Endometrium (tissue), 2 donors: ENCODE data around the gene MIPEP.

Experiments
- FAIRE-seq: peaks from 2 replicates; lab custom pipeline; 2012; peaks lifted over from hg19 to GRCh38; lab: Jason Lieb, UNC
- donor health status: control.
- donor health status: control.

The MIPEP gene

DNA sequence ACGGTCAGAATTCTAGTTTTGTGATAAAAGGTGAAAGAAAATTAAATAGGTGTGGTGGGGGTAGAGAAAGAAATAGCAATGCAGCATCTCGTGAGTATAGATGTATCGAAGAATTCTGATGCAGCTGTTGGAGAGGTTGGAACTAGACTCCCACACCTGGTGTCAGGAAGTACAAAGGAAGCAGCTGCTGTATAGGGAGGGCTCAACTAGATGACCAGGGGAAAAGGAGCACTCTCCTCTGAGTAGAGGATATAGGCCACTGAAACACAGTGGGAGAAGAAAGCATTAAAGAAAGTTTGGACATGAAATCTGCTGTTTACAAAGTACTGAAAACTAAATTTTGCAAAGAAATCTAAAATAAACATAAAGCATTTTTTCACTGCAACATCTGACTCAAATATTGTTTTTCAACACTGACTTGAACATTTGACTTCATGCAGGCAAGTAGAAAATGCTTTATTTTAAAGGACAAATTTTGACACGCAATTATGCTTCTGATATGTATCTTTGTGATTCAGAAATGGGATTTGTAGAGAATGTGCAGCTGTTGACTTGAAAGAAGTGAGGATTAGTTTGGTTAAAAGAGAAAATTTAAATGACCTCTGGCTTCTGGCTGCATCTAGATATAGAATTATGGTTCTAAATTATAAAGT is 82.2 kb downstream of the MIPEP start:
- peak; percentile 65 for FAIRE-seq

DNA sequence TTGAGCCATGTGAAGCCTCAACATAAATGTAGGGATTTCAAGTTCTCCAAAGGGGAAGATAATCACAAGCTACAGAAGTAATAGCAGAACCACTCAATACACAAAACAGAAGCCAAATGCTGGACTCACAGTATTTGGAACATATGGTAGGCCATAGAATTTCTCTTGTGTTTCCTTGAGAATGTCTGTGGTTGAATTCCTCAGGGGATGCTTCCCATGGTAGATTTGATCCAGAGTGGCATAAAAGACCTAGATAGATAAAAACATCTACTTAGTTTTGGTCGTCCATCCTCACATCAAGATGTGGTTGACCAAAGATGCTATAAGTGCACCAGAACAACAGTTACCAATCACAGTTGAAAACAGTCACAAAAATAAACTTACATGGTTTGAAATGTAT is 83.4 kb downstream of the MIPEP start:
- FAIRE-seq: no peak

DNA sequence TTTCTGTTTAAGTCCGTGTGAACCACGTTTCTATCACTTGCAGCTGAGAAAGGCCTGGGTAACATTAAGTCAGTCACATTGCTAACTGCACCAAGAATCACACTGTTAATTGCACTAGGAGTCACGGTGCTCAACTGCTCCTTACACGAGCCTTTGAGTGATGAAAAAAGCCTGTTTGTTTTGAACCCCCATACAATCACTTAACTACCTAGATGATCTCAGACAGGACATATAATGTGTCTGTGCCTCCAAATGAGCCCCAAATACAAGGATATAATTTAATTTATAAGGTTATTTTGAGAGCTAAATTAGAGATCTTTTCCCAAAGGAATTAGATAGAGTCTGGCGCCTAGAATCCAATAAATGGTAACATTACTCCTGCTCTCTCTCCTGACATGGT is 84.1 kb downstream of the MIPEP start:
- FAIRE-seq: no peak

DNA sequence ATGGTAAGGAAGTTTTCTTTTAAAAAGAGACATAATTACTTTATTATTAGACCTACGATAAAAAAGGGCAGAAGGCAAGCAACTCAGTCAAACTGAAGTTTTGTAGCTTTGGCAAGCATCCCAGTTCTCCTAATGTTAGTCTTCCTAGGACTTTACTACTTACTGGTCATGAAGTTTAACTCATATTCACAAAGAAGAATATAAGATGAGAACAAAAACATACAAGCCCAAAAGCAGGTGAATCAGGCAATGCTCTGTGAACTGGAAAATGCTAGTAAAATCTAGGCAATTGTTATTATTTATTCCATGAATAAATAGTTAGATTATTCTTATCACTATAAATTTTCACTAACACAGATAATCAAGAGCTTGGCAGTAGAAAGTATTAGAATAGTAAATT is 85.0 kb downstream of the MIPEP start:
- FAIRE-seq: peak; percentile 91

DNA sequence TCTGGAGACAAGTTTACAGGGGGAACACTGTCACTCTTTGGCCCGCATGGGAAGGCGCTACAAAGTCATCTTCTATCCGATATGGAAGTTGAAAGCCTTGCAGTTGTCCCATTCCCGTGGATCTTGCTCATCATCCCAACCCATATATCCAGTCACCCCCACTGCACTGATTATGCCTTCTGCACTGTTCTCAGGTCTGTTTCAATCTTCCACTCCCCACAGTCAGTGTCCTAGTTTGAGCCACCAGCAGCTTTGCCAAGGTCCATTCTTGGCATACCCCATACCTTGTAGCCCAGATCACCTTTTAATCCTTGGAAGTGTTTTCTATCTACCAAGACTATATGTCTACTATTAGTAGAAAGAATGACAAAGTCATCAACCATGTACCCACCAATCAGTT is 88.1 kb downstream of the MIPEP start:
- FAIRE-seq: no peak

DNA sequence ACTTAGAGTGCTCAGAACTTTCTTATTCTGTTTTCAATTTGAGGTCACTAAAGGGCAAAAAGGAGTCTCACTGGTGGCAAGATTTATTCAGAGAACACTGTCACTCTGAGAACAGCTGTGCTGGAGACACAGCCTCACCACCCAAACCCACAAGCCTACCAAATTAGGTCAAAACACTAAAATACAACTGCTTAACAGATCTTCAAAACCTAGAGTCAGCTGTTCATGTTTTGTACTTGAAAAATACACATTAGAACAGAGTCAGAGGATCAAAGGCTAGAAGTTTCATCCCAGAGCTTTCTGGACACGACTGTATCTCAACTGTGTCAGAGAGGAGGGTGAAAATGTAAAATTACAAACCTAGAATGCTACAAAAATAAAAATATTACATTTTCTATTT is 89.3 kb downstream of the MIPEP start:
- peak; percentile 97 for FAIRE-seq

DNA sequence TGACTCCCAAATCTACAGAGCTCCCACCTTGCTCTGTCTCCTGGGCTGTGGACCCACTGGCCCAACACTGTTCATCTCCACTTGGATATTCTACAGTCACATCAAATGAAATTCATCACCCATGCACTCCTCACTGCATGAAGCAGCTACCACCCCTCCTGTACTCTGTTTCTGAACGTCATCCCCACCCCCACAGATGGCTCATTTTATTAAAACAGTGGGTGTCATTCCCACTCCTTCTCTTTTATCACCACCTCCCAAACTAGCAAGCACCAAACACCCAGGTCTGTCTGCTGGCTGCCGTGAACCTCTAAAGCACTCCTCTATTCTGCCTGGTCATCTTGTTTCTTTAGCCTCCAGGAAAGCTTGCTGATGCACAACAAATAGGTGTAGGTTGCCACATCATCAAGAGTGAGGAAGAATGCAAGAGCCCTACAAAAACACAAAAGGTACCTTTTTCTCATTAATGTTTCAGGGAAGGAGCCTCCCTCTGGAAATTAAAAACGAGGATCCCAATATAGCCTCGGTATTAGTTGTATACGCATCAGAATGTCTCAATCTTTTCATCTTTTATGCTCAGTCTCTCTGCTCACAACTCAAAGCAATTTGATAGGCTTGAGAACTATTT is 91.8 kb downstream of the MIPEP start:
- FAIRE-seq: no peak

DNA sequence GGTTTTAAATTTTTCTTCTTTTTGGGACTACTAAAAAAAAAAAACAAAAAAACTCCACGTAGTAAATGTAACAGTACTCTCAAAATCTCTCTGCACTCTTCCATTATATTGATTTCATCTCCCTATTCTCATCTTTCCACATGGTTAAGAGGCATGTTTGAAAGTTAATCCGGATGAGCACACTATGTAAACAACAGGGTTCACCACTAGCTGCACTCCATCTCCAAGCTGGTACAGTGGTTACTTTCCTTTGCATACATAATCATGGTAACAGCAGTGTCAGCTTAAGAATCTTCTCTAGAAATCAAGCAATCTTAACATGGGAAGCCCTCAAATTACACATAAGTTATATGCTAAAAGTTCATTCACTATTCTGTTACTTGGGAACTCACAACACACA is 92.6 kb downstream of the MIPEP start:
- FAIRE-seq: no peak

DNA sequence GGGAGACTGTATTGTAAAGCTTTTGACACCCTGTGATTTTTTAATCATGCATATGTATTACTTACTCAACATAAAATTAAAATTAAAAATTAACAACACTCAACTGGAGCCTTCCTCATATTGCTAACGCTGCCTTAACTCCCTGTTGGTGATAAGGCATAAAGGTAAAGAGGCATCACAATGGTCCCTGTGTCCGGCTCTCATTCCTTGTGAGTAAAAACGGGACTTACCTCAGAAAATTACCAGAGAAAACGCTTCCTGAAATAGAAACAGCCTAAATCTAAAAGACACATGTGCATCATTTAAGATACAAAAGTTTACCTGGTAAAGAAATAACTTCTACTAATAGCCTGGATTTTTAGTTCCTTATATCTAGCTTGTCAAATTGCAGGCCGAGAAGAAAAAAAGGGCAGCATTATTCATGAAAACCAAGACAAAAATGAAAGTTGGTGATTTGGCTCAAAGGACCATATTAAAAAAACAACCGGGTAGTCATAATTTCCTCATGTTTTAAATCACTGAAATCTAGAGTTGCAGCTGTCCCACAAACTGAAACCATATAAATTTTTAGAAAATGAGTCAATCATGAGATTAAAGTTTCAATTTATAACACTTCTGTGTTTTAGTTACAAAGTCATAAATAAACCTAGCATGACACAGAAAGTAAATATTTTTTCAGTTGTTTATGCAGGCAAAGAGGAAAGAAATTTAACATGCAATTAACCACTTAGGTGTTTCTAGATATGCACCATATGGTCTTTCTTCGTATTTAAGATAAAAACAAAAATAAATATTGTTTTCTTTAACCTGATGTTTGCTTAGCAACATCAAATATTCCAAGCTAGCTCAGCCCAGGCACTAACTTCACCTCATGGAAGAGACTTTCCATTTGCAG is 94.7 kb downstream of the MIPEP start:
- FAIRE-seq: peak; percentile 83

DNA sequence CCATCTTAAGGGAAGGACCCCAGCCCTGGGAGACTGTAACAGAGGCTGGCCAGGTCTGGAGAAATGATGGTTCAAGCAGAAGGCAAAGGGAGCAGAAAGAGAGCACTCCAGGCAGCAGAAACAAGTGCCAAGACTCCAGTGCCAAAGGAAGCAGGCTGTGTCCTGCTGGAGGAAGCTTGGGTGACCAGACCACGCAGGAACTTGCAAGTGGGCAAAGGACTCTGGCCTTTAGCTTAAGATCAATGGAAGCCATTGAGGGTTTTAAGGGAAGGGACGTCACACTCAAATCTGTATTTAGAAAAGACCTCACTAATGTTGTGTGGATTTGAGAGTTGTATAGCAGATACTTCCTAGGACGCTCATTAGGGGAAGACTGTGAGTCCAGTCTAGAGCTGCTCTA is 95.5 kb downstream of the MIPEP start:
- no peak for FAIRE-seq

DNA sequence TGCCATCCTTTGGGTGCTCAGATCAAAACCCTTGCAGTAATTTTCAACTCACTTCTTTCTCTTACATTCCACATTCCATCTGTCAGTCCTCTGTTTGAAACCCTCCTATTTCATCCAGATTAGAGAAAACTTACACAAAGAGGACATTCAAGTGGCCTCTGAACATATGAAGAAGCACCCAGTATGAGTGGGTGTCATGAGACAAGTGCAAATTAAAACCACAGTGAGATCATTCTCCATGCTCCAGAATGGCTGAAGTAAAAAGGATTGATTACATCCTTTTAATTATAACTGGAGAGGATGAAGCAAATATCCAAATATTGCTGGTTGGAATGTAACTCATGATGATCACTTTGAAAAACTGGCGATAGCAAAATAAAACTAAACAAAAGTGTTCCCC is 96.5 kb downstream of the MIPEP start:
- FAIRE-seq: no peak

DNA sequence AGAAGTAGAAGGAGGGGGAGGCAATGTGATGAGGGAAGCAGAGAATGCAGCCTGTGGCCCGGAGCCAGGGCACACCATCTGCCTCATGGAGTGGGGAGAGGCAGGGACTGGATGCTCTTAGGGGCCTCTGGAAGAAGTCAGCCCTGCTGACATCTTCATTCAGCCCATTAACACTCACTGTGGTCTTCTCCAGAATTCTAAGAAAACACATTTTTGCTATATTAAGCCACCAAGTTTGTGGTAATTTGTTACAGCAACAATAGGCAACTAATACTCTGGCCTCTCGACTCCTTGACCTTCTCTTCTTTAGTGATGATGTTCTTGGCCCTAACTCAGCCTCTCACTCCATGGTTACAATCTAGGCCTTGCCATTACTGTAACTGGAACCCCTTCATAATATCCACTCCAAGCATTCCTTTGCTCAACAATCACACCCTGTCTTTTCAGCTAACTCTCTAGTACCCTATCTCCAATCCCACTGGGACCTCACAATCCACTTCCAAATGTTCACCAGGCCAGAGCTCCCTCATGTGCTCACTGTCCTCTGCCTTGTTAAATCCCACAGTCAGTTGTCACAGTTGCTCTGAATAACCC is 98.5 kb downstream of the MIPEP start:
- no peak for FAIRE-seq

DNA sequence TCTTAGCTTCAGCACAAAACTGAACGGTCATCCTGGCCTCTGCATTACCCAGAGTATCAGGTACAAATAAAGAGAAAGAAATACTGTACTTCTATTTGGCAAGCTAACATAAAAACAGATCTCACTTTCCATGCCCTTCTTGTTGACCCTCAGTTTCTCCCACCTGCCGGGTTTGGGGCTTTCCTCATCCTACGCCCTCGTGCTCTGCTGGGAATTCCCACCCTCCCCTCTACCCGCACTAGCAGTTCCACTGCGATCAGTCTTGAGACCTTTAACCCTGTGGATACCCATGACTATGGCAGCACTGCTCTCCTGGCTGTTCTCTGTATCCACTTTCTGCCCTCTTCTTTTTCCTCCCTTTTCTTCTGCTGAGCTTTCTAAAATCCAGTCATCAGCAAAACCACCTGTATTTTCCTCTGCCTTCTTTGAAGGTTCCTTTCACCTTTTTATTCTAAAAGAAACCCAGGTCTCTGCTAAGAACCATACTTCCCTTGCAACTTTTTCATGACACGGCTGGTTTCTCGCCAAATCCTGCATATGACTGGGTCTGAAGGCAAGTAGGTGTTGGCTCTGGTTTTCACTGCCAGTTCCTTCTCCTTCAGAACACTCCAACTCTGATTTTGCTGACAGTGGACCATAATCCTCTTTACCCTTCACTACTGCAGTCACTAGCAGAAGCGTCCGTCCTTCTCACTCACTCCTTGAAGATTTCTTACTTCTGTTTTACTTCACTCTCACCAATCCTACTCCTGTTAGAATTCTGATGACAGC is 99.4 kb downstream of the MIPEP start:
- no peak for FAIRE-seq

DNA sequence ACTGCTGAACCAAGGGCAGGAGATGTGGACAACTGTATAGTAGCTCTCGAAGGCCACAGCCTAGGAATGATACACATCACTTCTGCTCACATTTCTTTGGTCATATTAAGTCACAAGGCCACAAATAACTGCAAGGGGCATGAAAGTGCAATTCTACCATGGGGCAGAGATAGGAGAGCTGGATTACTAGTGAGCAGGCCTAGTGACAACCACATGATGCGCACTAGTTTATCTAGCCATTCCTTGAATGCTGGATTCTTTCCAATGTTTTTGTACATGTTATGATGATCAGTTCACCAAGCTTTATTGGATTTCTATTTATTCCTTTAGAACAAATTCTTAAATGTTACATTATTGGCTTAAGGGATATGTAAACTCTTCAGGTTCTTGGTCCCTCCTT is 100.7 kb downstream of the MIPEP start:
- no peak for FAIRE-seq

DNA sequence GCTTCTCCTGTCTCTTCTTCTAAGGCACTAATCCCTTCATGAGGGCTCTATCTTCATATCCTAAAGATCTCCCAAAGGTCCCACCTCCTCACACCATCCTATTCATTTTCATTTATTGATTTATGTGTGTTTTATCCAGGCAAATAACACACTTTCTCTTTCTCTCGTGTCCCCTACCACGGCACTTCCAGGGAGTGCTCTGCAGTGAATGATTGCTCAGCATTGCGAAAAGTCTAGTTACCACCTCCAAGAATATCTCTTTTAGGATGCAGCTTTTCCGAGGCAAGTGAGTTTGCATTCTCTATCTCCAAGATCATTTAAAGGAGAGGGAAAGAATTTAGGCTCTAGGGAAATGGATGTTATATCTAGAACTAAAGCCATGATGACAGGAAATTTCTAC is 101.7 kb downstream of the MIPEP start:
- FAIRE-seq: no peak

DNA sequence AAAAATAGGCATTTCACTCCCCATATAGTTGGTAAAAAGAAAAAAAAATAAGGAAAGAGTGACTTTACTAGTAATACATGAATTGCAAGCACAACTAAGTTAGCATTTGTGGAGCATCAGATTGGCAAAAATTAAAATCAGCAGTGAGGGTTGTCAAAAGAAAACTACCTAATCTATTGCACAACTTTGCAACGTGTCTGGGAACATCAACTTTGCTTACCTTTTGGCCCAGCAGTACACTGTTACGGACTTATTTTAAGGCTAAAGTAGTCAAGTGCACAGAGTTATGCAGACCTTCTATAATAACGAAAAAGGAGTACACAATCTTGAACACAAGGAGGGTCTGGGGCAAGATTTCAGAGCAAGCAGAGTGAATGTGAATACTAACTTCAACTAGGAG is 102.6 kb downstream of the MIPEP start:
- no peak for FAIRE-seq

DNA sequence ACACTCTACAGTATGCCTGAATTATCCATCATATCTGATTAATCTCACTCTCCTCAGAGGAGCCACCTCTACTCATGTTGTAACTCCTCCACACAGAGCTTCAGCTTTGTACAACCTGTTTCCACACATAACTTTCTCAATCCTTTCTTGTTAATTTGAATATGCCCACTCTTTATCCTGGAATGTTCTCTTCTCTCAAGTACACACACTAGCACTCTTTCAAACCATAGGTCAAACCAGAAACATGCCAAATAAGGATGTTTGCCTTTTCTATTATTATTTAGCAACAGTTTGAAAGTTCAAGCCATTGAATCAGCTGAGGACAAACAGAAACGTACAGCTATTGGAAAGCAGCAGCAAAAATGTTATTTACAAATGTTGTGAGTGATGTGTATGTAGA is 110.3 kb downstream of the MIPEP start:
- no peak for FAIRE-seq

DNA sequence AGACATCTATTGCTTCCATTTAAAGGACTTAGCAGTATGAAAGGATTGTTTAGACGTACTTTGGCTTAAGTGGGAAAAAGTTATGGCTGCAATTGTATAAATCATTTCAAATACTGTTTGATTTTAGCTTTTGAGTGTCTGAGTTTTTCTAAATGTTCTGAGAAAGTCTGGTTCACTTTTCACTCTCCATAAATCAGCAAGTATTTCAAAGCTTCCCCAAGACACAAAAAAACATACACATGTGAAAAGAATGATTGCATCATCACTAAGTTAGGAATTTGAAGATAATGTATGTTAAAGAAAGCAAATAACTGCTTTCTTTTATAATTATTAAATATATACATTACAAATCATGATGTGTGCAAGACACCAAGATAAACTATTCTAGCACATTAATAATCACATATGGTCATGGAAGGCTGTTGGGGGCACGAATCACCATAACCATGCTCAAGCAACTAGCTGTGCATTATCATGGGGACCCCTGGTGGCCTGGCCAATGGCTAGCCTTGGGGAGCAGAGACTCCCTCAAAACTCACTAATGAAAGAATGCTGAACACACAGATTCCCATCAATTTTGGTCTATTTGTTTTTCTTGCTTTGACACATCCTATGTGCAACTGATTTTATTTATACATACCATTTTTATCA is 111.1 kb downstream of the MIPEP start:
- FAIRE-seq: no peak

DNA sequence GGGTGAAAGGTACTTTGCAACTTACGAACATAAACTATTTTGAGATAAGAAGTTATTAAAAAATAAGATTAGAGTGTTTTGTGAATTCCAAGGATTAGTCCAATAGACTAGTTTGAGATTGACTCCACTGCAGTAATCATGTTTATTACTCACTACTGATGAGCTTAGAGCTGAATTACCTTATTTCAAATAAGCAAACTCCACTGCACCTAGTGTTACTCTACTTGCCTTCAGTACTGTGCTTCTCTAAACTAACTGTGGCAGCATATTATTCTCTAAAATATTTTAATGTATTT is 111.7 kb downstream of the MIPEP start:
- no peak for FAIRE-seq

DNA sequence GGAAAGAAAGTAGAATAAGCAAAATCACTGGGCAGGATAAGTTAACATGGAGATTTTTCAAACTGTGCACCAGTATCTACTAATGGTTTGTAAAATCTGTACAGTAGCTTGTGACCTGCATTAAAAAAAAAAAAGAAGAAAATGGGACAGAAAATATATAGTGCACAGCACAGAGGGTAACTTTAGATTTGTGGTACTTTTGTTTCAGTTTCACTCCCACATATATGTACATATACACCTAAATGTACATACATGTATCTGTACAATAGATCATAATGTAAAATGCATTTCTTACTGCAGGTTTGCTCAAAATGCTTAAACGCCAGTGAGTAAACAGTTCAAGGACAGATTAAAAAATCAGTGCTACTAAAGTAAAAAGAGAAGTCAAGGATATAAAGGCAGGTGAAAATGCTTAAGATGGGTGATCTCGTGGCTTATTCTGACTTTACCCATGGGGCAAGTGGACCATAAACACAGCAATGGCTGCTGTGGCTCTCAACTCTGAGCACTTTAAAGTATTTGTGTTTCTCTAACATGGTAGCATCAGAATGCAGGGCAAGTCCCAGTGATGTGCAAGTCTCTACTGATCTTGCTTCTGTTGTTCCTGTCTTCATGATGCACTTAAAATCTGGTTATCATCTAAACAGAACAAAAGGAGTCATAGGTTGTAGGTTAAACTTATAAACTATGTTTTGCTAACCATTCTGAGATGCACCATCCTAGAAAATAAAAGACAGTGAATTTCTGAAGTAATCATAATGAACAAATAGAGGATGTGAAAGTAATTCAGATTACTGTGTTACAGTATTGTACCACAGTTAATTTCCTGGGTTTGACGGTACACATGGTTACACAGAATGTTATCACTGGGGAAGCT is 112.3 kb downstream of the MIPEP start:
- no peak for FAIRE-seq

DNA sequence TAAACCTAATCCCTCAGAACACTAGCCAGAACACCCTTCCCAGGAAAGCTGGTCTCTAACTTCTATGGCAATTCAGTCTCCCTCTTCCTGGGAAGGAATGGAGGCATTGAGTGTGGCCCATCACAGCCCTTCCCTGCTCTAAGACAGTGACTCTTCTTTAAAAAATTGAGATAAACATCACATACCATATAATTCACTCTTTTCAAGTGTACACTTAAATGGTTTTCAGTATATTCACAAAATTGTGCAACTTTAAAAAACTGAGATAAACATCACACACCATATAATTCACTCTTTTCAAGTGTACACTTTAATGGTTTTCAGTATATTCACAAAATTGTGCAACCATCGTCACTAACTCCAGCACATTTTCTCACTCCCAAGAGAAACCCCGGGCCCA is 116.5 kb downstream of the MIPEP start:
- no peak for FAIRE-seq
